GM18907 (cell line): ENCODE results near the gene FMNL1.
"Not testable (repeated sequence)": the region's sequence is repeated elsewhere in the genome, so short reads cannot be mapped to it uniquely, and the experiment has no call there.

Experiments used
- ATAC-seq: cut with Tn5 transposase; IDR thresholded peaks from one replicate; pipeline ENCODE4 v1.9.1; 2021; ENCODE audit warnings: mild to moderate bottlenecking, moderate library complexity; ENCODE audit not compliant: unreplicated experiment

FMNL1 gene

GRCh38 chr17:45234641-45235415 lies 13.1 kb downstream of the FMNL1 start:
- no peak for ATAC-seq

GRCh38 chr17:45235416-45236281 lies 14.0 kb downstream of the FMNL1 start:
- ATAC-seq, result no peak

- ATAC-seq, result no peak
Measured at GRCh38 chr17:45236282-45236606, 14.6 kb downstream of the FMNL1 start.

- ATAC-seq, result no peak
Measured at GRCh38 chr17:45237686-45238085, 16.0 kb downstream of the FMNL1 start.

GRCh38 chr17:45238155-45238774 lies 16.6 kb downstream of the FMNL1 start:
- ATAC-seq, result no peak

GRCh38 chr17:45240905-45241327 lies 19.2 kb downstream of the FMNL1 start:
- ATAC-seq, result no peak

GRCh38 chr17:45241328-45242028 lies 19.8 kb downstream of the FMNL1 start:
- ATAC-seq, result no peak

- ATAC-seq, result no peak
Measured at GRCh38 chr17:45242029-45242414, 20.3 kb downstream of the FMNL1 start.

GRCh38 chr17:45243750-45244149 lies 22.1 kb downstream of the FMNL1 start:
- no peak for ATAC-seq

- ATAC-seq, result no peak
Measured at GRCh38 chr17:45244725-45245656, 23.3 kb downstream of the FMNL1 start.

- ATAC-seq, result no peak
Measured at GRCh38 chr17:45246338-45246737, 24.7 kb downstream of the FMNL1 start.

- no peak for ATAC-seq
Measured at GRCh38 chr17:45246861-45247428, 25.3 kb downstream of the FMNL1 start.

GRCh38 chr17:45247429-45248131 lies 25.9 kb downstream of the FMNL1 start:
- ATAC-seq, result peak; percentile 80

- peak; percentile 64 for ATAC-seq
Measured at GRCh38 chr17:45248132-45248957, 26.7 kb downstream of the FMNL1 start.

GRCh38 chr17:45251931-45252330 lies 30.2 kb downstream of the FMNL1 start:
- ATAC-seq, result no peak

GRCh38 chr17:45253237-45253636 lies 31.6 kb downstream of the FMNL1 start:
- ATAC-seq, result not testable (repeated sequence)

- no peak for ATAC-seq
Measured at GRCh38 chr17:45253879-45254278, 32.2 kb downstream of the FMNL1 start.

- no peak for ATAC-seq
Measured at GRCh38 chr17:45255358-45255757, 33.7 kb downstream of the FMNL1 start.
